GM12878 (cell line): ENCODE measurements around the gene ANKRD60.

Experiments used
- ATF2 ChIP-seq: IDR thresholded peaks from 2 replicates; pipeline ENCODE4 v1.6.1; 2012; ENCODE audit warnings: low read length, inconsistent platforms
- CBX3 ChIP-seq: fragments of 200-600 bp; sonication (generic); IDR thresholded peaks from 2 replicates; pipeline ENCODE4 v1.6.1; 2016; ENCODE audit warnings: low read depth, borderline replicate concordance
- CTCF ChIP-seq, 3 experiments: IDR thresholded peaks in 2 of 3; conservative IDR thresholded peaks in 1 of 3; 2 replicates each; pipeline ENCODE4 v1.5.1; 2011; ENCODE audit warnings: low read depth in 3 of 3, low read length in 3 of 3, mild to moderate bottlenecking in 3 of 3, control low read depth in 2 of 3, moderate library complexity in 2 of 3, inconsistent platforms in 1 of 3, mixed read lengths in 1 of 3; ENCODE audit not compliant: control insufficient read depth in 2 of 3, insufficient read depth in 1 of 3; ENCODE audit errors: extremely low read depth in 1 of 3
- HDGF ChIP-seq: fragments of 450-650 bp; IDR thresholded peaks from 2 replicates; pipeline ENCODE4 v1.6.1; 2016; ENCODE audit warnings: antibody characterized with exemption
- JUNB ChIP-seq: IDR thresholded peaks from 2 replicates; pipeline ENCODE4 v1.6.1; 2016; ENCODE audit warnings: antibody characterized with exemption, mild to moderate bottlenecking
- POLR2A ChIP-seq: IDR thresholded peaks from 2 replicates; pipeline ENCODE4 v1.6.1; 2011; ENCODE audit warnings: low read depth, mild to moderate bottlenecking, low read length
- POLR2AphosphoS5 ChIP-seq: IDR thresholded peaks from 2 replicates; pipeline ENCODE4 v1.6.1; 2011; ENCODE audit warnings: mild to moderate bottlenecking, low read length, inconsistent platforms
- RB1 ChIP-seq: fragments of 450-650 bp; formaldehyde crosslinking; IDR thresholded peaks from 2 replicates; pipeline ENCODE4 v1.6.1; 2017; ENCODE audit warnings: mild to moderate bottlenecking, borderline replicate concordance
- TCF12 ChIP-seq: IDR thresholded peaks from 2 replicates; pipeline ENCODE4 v1.6.1; 2011; ENCODE audit warnings: low read depth, mild to moderate bottlenecking, low read length
- TF ChIP-seq, protein P1 (sequence below): IDR thresholded peaks from 2 replicates; pipeline ENCODE4 v1.6.1; 2012; ENCODE audit warnings: low read depth, low read length, improper control_type of control experiment
- TF ChIP-seq, protein P2 (sequence below): fragments of 450-650 bp; IDR thresholded peaks from 2 replicates; pipeline ENCODE4 v1.6.1; 2016; ENCODE audit warnings: mild to moderate bottlenecking, moderate library complexity, borderline replicate concordance

GRCh38 chr20:58225452-58226200 lies 2.8 kb downstream of the ANKRD60 start:
- no peak for TF ChIP-seq CTCF (IDR thresholded peaks at IDR 0.05 in 2 of 3, conservative IDR thresholded peaks at IDR 0.05 in 1 of 3; ENCODE audit: control insufficient read depth in 2 of 3, extremely low read depth in 1 of 3, insufficient read depth in 1 of 3, low read depth in 3 of 3, low read length in 3 of 3)
- TF ChIP-seq, protein P1, sequence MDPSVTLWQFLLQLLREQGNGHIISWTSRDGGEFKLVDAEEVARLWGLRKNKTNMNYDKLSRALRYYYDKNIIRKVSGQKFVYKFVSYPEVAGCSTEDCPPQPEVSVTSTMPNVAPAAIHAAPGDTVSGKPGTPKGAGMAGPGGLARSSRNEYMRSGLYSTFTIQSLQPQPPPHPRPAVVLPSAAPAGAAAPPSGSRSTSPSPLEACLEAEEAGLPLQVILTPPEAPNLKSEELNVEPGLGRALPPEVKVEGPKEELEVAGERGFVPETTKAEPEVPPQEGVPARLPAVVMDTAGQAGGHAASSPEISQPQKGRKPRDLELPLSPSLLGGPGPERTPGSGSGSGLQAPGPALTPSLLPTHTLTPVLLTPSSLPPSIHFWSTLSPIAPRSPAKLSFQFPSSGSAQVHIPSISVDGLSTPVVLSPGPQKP: no peak
- TF ChIP-seq ATF2: no peak
- TF ChIP-seq TCF12: no peak
- no peak for TF ChIP-seq JUNB
- no peak for TF ChIP-seq CBX3
- TF ChIP-seq POLR2A: no peak
- no peak for TF ChIP-seq POLR2AphosphoS5
- TF ChIP-seq, protein P2, sequence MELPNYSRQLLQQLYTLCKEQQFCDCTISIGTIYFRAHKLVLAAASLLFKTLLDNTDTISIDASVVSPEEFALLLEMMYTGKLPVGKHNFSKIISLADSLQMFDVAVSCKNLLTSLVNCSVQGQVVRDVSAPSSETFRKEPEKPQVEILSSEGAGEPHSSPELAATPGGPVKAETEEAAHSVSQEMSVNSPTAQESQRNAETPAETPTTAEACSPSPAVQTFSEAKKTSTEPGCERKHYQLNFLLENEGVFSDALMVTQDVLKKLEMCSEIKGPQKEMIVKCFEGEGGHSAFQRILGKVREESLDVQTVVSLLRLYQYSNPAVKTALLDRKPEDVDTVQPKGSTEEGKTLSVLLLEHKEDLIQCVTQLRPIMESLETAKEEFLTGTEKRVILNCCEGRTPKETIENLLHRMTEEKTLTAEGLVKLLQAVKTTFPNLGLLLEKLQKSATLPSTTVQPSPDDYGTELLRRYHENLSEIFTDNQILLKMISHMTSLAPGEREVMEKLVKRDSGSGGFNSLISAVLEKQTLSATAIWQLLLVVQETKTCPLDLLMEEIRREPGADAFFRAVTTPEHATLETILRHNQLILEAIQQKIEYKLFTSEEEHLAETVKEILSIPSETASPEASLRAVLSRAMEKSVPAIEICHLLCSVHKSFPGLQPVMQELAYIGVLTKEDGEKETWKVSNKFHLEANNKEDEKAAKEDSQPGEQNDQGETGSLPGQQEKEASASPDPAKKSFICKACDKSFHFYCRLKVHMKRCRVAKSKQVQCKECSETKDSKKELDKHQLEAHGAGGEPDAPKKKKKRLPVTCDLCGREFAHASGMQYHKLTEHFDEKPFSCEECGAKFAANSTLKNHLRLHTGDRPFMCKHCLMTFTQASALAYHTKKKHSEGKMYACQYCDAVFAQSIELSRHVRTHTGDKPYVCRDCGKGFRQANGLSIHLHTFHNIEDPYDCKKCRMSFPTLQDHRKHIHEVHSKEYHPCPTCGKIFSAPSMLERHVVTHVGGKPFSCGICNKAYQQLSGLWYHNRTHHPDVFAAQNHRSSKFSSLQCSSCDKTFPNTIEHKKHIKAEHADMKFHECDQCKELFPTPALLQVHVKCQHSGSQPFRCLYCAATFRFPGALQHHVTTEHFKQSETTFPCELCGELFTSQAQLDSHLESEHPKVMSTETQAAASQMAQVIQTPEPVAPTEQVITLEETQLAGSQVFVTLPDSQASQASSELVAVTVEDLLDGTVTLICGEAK: no peak
- TF ChIP-seq RB1: no peak
- no peak for TF ChIP-seq HDGF
